ENCODE results near the gene SLC25A15. TPM values are rescaled to one million over a fixed set of nuclear protein-coding genes. Genes with fewer than 3 reads are reported as not detected.
A peak's percentile ranks its signal among the peaks of the same experiment; 100 is the strongest.

Gene SLC25A15
- total RNA-seq, 1 donor = 19.4 TPM

GRCh38 chr13:40764587-40765403 lies 24.6 kb upstream of the SLC25A15 start:
- no peak for DNase-seq (ENCODE audit: low read depth)
- no peak for TF ChIP-seq CTCF (IDR thresholded peaks at IDR 0.05; ENCODE audit: insufficient read depth, low read depth, low read length)
- H3K4me3 ChIP-seq (ENCODE audit: low read depth, low read length) = no peak overlapping the region

- TF ChIP-seq CTCF (IDR thresholded peaks at IDR 0.05; ENCODE audit: insufficient read depth, low read depth, low read length) = no peak
- DNase-seq (ENCODE audit: low read depth) = no peak
- no peak overlapping the region for H3K4me3 ChIP-seq (ENCODE audit: low read depth, low read length)
Observed at GRCh38 chr13:40765602-40766001, 23.8 kb upstream of the SLC25A15 start.

- no peak for TF ChIP-seq CTCF (IDR thresholded peaks at IDR 0.05; ENCODE audit: insufficient read depth, low read depth, low read length)
- DNase-seq (ENCODE audit: low read depth) = no peak
- H3K4me3 ChIP-seq (ENCODE audit: low read depth, low read length) = peak overlapping the region; percentile 99
Observed at GRCh38 chr13:40769970-40770369, 19.4 kb upstream of the SLC25A15 start.

GRCh38 chr13:40770609-40770933 lies 18.8 kb upstream of the SLC25A15 start:
- H3K4me3 ChIP-seq (ENCODE audit: low read depth, low read length) = peak overlapping the region; percentile 99
- no peak for DNase-seq (ENCODE audit: low read depth)
- no peak for TF ChIP-seq CTCF (IDR thresholded peaks at IDR 0.05; ENCODE audit: insufficient read depth, low read depth, low read length)

GRCh38 chr13:40770934-40771618 lies 18.3 kb upstream of the SLC25A15 start, which contains the start of gene MRPS31:
MRPS31 (minus strand) TSS chr13:40771190; CDS start chr13:40771136, 54 bp downstream.
- TF ChIP-seq CTCF (IDR thresholded peaks at IDR 0.05; ENCODE audit: insufficient read depth, low read depth, low read length) = peak; percentile 3
- peak; percentile 97 for DNase-seq (ENCODE audit: low read depth)
- H3K4me3 ChIP-seq (ENCODE audit: low read depth, low read length) = peak within 1 kb of the TSS; percentile 99

GRCh38 chr13:40772765-40773473 lies 16.5 kb upstream of the SLC25A15 start:
- TF ChIP-seq CTCF (IDR thresholded peaks at IDR 0.05; ENCODE audit: insufficient read depth, low read depth, low read length) = no peak
- no peak for DNase-seq (ENCODE audit: low read depth)
- H3K4me3 ChIP-seq (ENCODE audit: low read depth, low read length) = no peak overlapping the region

All from fibroblast of villous mesenchyme (primary cell).